Activated CD4-positive, CD25-positive, alpha-beta regulatory T cell treated with anti-CD3 and anti-CD28 coated beads, Interleukin-2, amount 50 U/mL, for 24 hours (primary cell): ENCODE measurements around the gene ELAVL2.
"Not testable (repeated sequence)": the region's sequence is repeated elsewhere in the genome, so short reads cannot be mapped to it uniquely, and the experiment has no call there.

Experiments used
- ATAC-seq, 2 donors: fragments of 150-1000 bp; cut with Tn5 transposase; one replicate each; pipeline ENCODE4 v1.10.0; 2021; ENCODE audit warnings: mild to moderate bottlenecking in 1 of 2, moderate library complexity in 1 of 2

Gene ELAVL2

GRCh38 chr9:23769307-23769935, 56.6 kb downstream of the ELAVL2 start:
- ATAC-seq, result no peak

GRCh38 chr9:23768861-23769260, 57.2 kb downstream of the ELAVL2 start:
- ATAC-seq, result no peak

- ATAC-seq, result no peak
These were observed 59.4 kb downstream of the ELAVL2 start for GRCh38 chr9:23766613-23767012.

GRCh38 chr9:23765561-23765960, 60.5 kb downstream of the ELAVL2 start:
- no peak for ATAC-seq

GRCh38 chr9:23764219-23764618, 61.8 kb downstream of the ELAVL2 start:
- no peak for ATAC-seq

GRCh38 chr9:23754551-23754950, 71.5 kb downstream of the ELAVL2 start:
- ATAC-seq, result no peak

DNA sequence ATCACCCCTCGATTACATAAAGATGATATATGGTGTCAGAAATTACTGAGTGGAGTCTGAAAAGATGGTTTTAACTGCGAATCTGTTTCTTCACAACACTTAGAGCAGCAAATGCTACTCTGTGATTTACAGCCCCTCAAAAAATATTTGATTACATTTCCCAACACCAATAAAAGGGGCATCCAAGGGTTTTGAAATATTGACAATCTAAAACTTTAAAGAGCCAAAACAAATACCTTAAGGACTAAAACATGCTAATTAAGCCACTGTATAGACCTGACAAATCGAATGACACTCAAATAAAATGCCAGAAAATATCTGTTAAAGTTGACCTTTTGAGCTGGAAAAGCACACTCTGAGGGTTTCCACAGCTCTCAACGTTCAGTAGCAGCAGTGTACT, 73.2 kb downstream of the ELAVL2 start:
- no peak for ATAC-seq

- ATAC-seq, result no peak
These were observed 74.4 kb downstream of the ELAVL2 start for GRCh38 chr9:23751633-23752032.

DNA sequence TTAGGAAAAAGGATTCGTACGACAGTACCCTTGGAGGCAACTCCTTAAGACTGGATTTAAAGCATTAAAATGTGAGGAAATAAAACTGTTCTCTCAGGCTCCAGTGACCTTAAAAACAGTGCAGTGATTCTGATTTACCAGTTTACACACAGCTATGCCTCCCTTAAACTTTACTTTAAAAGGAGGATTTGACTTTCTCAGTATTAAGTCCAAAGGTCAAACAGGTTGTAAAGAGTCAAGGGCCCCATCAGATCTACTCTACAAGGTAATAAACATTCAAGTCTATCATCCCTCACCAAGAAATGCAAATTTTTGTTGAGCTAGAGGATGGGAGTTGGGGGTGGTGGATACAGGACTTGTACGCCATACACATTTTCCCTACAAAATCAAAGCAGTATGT, 75.2 kb downstream of the ELAVL2 start:
- no peak for ATAC-seq

DNA sequence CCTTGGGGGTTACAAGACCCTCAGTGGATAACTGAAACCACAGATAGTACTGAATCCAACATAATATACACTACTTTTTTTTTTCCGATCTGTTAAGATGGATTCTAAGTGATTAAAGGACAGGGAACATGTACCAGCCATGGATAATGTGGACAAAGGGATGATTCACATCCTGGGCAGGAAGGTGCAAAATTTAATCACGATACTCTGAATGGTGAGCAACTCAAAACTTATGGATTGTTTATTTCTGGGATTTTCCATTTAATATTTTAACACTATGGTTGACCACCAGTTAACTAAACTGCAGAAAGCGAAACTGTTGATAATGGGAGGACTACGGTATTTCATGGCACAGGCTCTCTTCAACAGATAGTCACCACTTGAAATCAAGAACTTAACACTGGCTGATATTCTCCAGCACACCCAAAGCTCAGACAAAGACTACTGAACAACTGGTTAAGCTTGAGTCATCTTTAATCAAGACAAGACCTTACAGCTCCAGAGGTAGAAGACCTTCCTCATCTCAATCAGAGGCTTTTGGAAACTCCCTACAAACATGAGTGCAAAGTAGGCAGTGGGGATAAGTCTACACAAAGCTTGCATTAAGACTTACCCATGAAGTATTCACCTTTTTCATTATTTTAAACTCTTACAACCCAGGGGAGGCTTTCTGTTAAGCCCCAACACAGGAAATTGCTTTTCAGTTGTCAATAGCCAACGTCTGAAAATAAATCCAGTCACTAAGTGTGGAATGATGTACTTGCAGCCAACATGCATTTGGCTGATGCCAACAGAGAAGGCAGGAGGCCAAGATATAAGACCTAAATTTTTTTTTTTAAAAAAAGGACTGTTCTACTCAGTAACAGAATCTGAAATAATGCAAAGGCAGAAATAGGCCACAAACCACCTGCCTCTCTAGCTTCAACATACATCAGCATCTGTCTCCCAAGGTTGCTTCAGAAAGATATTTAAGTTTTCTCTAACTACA, 78.7 kb downstream of the ELAVL2 start:
- ATAC-seq, result no peak

GRCh38 chr9:23746317-23746716, 79.7 kb downstream of the ELAVL2 start:
- no peak for ATAC-seq

DNA sequence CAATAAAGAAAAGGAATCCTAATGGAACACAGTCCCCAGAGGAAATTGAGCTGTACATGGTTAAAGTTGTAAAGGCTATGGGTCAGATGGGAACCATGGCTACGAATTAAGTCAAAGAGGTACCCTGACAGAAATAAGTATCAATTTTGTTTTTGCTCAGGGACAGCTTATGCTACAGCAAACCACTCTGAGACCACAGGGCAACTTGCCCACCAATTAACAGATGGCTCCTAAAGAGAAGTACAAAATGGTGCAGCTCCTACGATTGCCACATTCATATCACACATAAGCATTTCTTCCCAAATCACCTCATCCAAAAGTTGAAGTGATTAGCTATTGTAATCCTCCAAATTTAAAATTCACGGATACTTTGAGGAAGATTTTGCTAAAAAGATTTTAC, 83.0 kb downstream of the ELAVL2 start:
- ATAC-seq, result no peak

- ATAC-seq, result no peak
These were observed 84.7 kb downstream of the ELAVL2 start for GRCh38 chr9:23741351-23741750.

- ATAC-seq, result no peak
These were observed 85.5 kb downstream of the ELAVL2 start for GRCh38 chr9:23740531-23740930.

GRCh38 chr9:23739753-23740152, 86.3 kb downstream of the ELAVL2 start:
- ATAC-seq, result no peak

DNA sequence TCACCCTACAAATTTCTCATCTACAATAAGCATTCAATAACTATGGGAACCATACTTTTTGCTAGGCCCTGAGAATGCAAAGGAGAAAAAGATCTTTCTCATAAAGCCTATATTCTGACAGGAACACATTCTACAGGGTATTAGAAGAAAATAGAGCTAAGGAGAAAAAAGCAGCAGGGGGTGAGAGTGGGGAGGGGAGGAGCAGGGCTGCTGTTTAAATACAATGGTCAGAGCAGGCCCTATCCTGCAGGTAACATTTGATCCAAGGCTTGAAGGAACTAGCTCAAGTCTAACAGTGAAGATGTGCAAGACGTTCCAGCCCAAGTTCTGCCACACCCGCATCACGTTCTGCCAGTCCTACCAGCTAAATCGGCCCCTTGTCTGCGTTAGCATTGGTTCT, 89.7 kb downstream of the ELAVL2 start:
- no peak for ATAC-seq

DNA sequence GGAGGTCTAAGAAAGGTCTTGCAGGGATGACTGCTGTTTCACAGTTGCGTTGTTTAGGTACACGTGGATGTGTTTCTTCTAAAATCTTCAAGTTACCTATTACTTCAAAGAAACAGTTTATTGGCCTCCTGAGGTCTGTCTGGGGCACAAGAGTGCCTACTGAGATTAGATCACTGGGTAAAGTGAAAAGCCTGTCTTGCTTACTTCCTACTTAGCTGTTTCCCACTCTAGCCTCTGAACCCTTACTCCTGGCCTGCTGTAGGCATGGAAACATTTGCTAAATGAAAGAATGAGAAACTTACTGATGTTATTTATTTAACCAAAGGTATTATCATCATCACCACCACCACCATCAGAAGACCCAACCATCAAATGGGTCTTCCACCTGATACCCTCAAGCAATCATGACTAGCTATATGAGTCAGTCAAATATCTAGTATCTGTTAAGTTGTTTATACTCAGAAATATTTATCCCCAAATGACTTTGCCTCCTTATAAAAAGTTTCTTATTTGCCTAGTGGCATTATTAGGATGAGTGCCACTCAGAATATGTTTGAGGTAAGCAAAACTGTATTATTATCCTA, 92.5 kb downstream of the ELAVL2 start:
- ATAC-seq, result no peak

DNA sequence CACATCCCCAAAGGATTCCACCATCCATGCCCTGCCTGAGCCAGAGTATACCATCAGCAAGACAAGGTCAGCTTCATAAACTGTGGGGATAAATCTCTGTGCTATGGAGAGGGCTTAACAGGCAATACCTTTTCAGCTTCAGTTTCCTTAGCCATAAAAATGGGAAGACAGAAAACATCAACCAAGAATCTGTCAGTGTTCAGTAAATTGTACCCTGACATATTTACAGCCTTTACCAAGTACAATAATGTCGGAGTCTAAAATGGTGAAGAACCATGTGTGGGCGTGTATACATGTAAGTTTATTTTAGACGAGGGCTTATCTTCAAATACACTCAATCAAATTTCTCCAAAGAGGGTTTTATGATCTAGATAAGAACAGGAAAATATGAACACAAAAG, 94.7 kb downstream of the ELAVL2 start:
- no peak for ATAC-seq

DNA sequence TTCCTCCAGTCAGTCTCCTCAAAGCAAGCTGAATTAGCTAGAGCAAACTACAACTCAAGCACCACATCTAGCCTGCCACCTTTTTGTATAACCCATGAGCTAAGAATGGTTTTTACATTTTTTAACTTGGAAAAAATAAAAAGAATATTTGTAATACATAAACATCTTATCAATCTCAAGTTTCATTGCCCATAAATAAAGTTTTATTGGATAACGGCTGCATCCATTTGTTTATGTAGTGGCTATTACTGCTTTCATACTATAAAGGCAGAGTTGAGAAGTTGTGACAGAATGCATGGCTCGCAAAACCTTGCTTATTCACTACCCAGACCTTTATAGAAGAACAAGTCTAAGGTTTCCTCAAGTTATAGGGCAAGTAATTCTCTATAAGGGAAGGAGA, 95.7 kb downstream of the ELAVL2 start:
- no peak for ATAC-seq

DNA sequence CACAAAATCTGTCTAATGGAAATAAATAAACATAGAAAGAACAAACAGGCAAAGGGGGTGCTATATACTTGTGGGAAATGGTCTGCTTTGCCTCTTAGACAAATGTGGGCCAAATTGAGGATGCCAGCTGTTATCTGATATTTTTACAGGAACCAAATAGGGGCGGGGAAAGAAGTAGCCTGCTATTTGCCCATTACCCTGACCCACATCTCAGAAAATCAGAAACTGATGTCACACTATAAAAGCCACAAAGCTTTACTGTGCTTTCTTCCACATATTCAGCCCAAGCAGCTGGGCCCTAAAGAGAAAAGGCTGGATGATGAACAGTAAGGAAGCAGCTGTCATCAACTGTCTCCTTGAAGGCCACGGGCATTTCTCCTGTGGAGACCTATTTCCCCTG, 97.3 kb downstream of the ELAVL2 start:
- ATAC-seq, result no peak

DNA sequence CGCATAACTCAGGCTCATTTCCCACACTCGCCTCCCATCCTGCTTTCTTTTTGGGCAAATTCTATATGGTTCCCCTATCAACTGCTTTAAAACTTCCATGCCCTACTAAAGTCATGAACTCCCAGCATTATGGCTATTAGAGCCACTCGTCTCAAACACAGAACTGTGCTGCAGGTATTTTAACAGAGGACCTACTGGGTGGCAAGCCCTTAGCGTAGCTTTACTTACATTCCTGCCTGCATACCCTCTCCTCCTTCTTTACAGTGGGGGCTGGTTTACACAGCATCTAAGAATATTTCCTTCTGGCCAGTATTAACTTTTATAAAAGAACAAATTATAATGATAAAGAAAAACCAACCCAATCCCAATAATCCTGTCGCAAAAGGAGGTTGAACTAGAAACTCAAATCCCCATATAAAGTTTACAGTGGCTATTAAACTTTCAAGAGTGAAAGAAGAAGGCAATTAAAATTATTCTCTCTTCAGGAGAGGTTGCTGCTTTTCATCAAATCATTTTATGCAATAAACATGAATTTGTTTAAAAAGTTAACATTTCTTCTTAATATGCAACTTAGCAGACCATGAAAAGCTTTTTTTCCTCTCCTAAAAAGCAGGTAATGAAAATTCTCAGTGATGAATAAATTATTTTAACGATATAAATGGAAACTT, 100.6 kb downstream of the ELAVL2 start:
- no peak for ATAC-seq

DNA sequence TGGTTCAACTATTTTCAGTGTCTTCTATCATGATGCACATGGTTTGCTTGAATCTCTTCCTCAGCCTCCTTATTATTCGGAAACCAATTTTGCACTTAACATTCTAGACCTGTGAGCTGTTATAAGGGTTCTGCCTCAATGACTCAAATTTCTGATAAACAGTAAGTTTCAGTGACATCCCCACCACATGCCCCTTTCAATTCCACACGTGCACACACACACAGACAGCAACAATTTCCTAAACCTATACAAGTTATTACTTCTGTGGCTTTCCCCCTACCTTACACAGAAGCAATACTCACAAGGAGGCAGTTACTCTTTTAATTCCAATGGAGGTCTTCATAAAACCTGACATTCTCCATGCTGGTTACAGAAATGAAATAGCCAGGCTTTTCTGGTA, 102.4 kb downstream of the ELAVL2 start:
- no peak for ATAC-seq

DNA sequence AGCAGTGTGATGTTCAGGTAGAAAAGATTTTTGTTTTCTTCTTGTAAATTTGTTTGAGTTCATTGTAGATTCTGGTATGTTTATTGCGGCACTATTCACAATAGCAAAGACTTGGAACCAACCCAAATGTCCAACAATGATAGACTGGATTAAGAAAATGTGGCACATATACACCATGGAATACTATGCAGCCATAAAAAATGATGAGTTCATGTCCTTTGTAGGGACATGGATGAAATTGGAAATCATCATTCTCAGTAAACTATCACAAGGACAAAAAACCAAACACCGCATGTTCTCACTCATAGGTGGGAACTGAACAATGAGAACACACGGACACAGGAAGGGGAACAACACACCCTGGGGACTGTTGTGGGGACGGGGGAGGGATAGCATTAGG, 103.0 kb downstream of the ELAVL2 start:
- ATAC-seq, result not testable (repeated sequence)
